ENCODE results near the gene AMOTL2. TPM values are rescaled to one million over a fixed set of nuclear protein-coding genes. Genes with fewer than 3 reads are reported as not detected.

Gene AMOTL2
- total and polyA plus RNA-seq, 10 of the 15 experiments (the other 5 are each of a cell fraction or from before 2014, with no cell fraction given) = 0.20 to 0.33 TPM; not detected in 8

- 56% methylated on average over 6 of the region's 6 CpGs for WGBS (ENCODE audit: insufficient coverage, insufficient replicate concordance, low lambda C conversion rate, missing lambda C conversion rate)
- ATAC-seq = no peak
- ChIA-PET CTCF (interaction anchor here (0.7 kb wide), 1 partner anchor 159 kb away, joined by 3 read pairs; no protein-coding TSS in a partner anchor), POLR2A (no interaction called here), RAD21 (ENCODE audit: unreplicated experiment) (no interaction called here), SMC1A (ENCODE audit: uncharacterized antibody, unreplicated experiment) (no interaction called here)
- Histone ChIP-seq H3K9ac (ENCODE audit: control insufficient read depth, insufficient read depth, low read length) (no peak overlapping the region), H3K27me3 (replicated peaks in 1 of 2; ENCODE audit: control insufficient read depth in 2 of 2, insufficient read depth in 2 of 2, low read length in 1 of 2) (peaks cover 6 to 8% of the 10 kb centered on the region in 2 experiments), H3K4me3 (no peak overlapping the region), H3K4me1 (ENCODE audit: control insufficient read depth, insufficient read depth, low read length) (no peaks in the 10 kb centered on the region), H4K20me1 (ENCODE audit: control insufficient read depth, insufficient read depth) (no peaks in the 10 kb centered on the region; the same call in 1 of the 2 replicates), H3K9me3 (replicated peaks; ENCODE audit: control insufficient read depth, insufficient read depth, low read length) (no peaks in the 10 kb centered on the region), H3K27ac (ENCODE audit: control insufficient read depth, insufficient read depth) (no peak overlapping the region), H3K36me3 (ENCODE audit: control insufficient read depth in 2 of 2, insufficient read depth in 2 of 2, low read length in 1 of 2) (no peaks in the 10 kb centered on the region), H3K79me2 (ENCODE audit: control insufficient read depth, insufficient read depth, low read length) (no peaks in the 10 kb centered on the region), H2AFZ (ENCODE audit: control insufficient read depth, low read depth, low read length) (no peak overlapping the region), H3K4me2 (ENCODE audit: control insufficient read depth, insufficient read depth) (no peak overlapping the region)
- no TSS peak for BruUV-seq (replicated peaks)
- intact Hi-C loops (cut with micrococcal nuclease; ENCODE audit: unreplicated experiment) (no loop called here), in situ Hi-C loops (cut with MboI) (no loop called here)
- FAIRE-seq = no peak
- TF ChIP-seq ZZZ3 (IDR thresholded peaks at IDR 0.05; ENCODE audit: control insufficient read depth, insufficient read length, low read depth) (no peak), CBFB (IDR thresholded peaks at IDR 0.05; ENCODE audit: low read depth) (no peak), SMARCA5 (IDR thresholded peaks at IDR 0.05) (no peak), IKZF1 (conservative IDR thresholded peaks at IDR 0.05) (no peak), ZNF622 (IDR thresholded peaks at IDR 0.05) (no peak)
- no peak for DNase-seq (ENCODE audit: low read depth, low spot score)
Observed at GRCh38 chr3:134314588-134315285, 59.5 kb downstream of the AMOTL2 start.

GRCh38 chr3:134313847-134314587 lies 60.2 kb downstream of the AMOTL2 start:
- H2AFZ ChIP-seq (ENCODE audit: control insufficient read depth, low read depth, low read length) = no peak overlapping the region
- no peak for ATAC-seq
- H3K4me2 ChIP-seq (ENCODE audit: control insufficient read depth, insufficient read depth) = no peak overlapping the region
- WGBS (ENCODE audit: insufficient coverage, insufficient replicate concordance, low lambda C conversion rate, missing lambda C conversion rate) = 40% methylated on average over 11 of the region's 11 CpGs
- in situ Hi-C loops (cut with MboI) (no loop called here), intact Hi-C loops (cut with micrococcal nuclease; ENCODE audit: unreplicated experiment) (no loop called here)
- BruUV-seq (replicated peaks) = no TSS peak
- no peak for DNase-seq (ENCODE audit: low read depth, low spot score)
- H3K4me3 ChIP-seq = no peak overlapping the region
- no peak for FAIRE-seq
- H3K9ac ChIP-seq (ENCODE audit: control insufficient read depth, insufficient read depth, low read length) = no peak overlapping the region
- no peak overlapping the region for H3K27ac ChIP-seq (ENCODE audit: control insufficient read depth, insufficient read depth)
- ChIA-PET POLR2A (no interaction called here), CTCF (no interaction called here), SMC1A (ENCODE audit: uncharacterized antibody, unreplicated experiment) (no interaction called here), RAD21 (ENCODE audit: unreplicated experiment) (no interaction called here)
- no peaks in the 10 kb centered on the region for H3K36me3 ChIP-seq (ENCODE audit: control insufficient read depth in 2 of 2, insufficient read depth in 2 of 2, low read length in 1 of 2)
- H3K27me3 ChIP-seq (replicated peaks in 1 of 2; ENCODE audit: control insufficient read depth in 2 of 2, insufficient read depth in 2 of 2, low read length in 1 of 2) = peaks cover 6 to 8% of the 10 kb centered on the region in 2 experiments
- no peaks in the 10 kb centered on the region; the same call in 1 of the 2 replicates for H4K20me1 ChIP-seq (ENCODE audit: control insufficient read depth, insufficient read depth)
- H3K79me2 ChIP-seq (ENCODE audit: control insufficient read depth, insufficient read depth, low read length) = no peaks in the 10 kb centered on the region
- H3K9me3 ChIP-seq (replicated peaks; ENCODE audit: control insufficient read depth, insufficient read depth, low read length) = no peaks in the 10 kb centered on the region
- no peak for TF ChIP-seq KLF5 (IDR thresholded peaks at IDR 0.05; ENCODE audit: partially characterized antibody)
- TF ChIP-seq E2F4 (IDR thresholded peaks at IDR 0.05; ENCODE audit: low read depth, low read length) = no peak
- TF ChIP-seq USF2 (IDR thresholded peaks at IDR 0.05; ENCODE audit: borderline replicate concordance, low read depth, low read length) = no peak
- H3K4me1 ChIP-seq (ENCODE audit: control insufficient read depth, insufficient read depth, low read length) = no peaks in the 10 kb centered on the region
